DND-41 (cell line): Measurements from ENCODE around the gene TM7SF3.

Experiments
- CTCF ChIP-seq: IDR thresholded peaks from 2 replicates; pipeline ENCODE4 v1.5.1; 2012; ENCODE audit warnings: borderline replicate concordance, low read length, moderate library complexity, mild to moderate bottlenecking; ENCODE audit not compliant: poor library complexity, severe bottlenecking; ENCODE audit errors: extremely low read depth
- EZH2 ChIP-seq: IDR thresholded peaks from 3 replicates; pipeline ENCODE4 v1.6.1; 2012; ENCODE audit warnings: borderline replicate concordance, low read depth, mild to moderate bottlenecking, moderate library complexity, low read length, inconsistent platforms; ENCODE audit not compliant: severe bottlenecking

GRCh38 chr12:27057543-27057942 is 43.4 kb upstream of the TM7SF3 start:
- TF ChIP-seq CTCF, result no peak
- TF ChIP-seq EZH2, result no peak
